OCI-LY7 (cell line): ENCODE measurements around the gene BEND4.

Source experiments
- EZH2phosphoT487 ChIP-seq: fragments of 200-600 bp; sonication (generic); IDR thresholded peaks from 2 replicates; pipeline ENCODE4 v1.6.1; 2018; ENCODE audit warnings: low read depth, borderline replicate concordance, mild to moderate bottlenecking, mixed run types, antibody characterized with exemption, low read length, moderate library complexity, mixed read lengths
- TF ChIP-seq, protein P1 (sequence below): fragments of 200-600 bp; sonication (generic); conservative IDR thresholded peaks from 2 replicates; pipeline ENCODE4 v1.5.1; 2014; ENCODE audit warnings: mild to moderate bottlenecking, antibody characterized with exemption, low read length, moderate library complexity, mixed read lengths

DNA sequence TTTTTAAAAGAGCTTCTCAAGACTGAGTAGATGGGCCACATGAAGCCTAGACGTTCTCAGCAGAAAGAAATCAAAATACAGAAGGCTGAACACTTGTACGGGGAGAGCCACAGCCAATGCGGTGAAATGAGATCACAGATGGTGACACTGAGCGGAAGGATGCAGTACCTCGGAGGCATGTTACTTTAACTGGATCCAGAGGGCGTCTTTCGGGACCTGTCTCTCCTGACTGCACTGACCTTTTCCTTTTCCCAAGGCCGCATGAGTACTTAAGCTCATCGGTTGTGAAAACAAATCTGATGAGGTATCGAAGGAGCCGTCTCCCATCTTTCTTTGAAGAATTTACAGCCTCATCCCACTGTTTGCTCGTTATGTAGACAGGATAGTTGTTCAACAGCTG, 32.6 kb downstream of the BEND4 start:
- TF ChIP-seq, protein P1, sequence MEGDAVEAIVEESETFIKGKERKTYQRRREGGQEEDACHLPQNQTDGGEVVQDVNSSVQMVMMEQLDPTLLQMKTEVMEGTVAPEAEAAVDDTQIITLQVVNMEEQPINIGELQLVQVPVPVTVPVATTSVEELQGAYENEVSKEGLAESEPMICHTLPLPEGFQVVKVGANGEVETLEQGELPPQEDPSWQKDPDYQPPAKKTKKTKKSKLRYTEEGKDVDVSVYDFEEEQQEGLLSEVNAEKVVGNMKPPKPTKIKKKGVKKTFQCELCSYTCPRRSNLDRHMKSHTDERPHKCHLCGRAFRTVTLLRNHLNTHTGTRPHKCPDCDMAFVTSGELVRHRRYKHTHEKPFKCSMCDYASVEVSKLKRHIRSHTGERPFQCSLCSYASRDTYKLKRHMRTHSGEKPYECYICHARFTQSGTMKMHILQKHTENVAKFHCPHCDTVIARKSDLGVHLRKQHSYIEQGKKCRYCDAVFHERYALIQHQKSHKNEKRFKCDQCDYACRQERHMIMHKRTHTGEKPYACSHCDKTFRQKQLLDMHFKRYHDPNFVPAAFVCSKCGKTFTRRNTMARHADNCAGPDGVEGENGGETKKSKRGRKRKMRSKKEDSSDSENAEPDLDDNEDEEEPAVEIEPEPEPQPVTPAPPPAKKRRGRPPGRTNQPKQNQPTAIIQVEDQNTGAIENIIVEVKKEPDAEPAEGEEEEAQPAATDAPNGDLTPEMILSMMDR: no peak
- no peak for TF ChIP-seq EZH2phosphoT487
